22Rv1 (cell line): ENCODE measurements around the gene ZNF786.

Experiments
- H3K27ac ChIP-seq: fragments of 450-650 bp; 2 replicates; pipeline ENCODE4 v1.5.1; 2017
- ZFX ChIP-seq: fragments of 450-650 bp; IDR thresholded peaks from 2 replicates; pipeline ENCODE4 v1.6.1; 2017; ENCODE audit warnings: antibody characterized with exemption, borderline replicate concordance
- TF ChIP-seq, protein P1 (sequence below): fragments of 450-650 bp; IDR thresholded peaks from 2 replicates; pipeline ENCODE4 v1.5.1; 2017; ENCODE audit warnings: mild to moderate bottlenecking

ZNF786 gene

DNA sequence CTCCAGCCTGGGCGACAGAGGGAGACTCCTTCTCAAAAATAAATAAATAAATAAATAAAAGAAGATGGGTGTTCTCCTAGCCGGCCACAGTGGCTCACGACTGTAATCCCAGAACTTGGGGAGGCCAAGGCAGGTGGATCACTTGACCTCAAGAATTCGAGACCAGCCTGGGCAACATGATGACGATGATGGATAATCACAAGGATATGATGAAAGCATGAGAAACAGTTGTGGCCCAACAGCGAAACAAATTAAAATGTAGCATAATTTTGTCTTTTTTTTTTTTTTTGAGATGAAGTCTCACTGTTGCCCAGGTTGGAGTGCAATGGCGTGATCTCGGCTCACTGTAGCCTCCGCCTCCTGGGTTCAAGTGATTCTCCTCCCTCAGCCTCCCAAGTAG lies 12.9 kb downstream of the ZNF786 start:
- no peak overlapping the region for H3K27ac ChIP-seq
- TF ChIP-seq, protein P1, sequence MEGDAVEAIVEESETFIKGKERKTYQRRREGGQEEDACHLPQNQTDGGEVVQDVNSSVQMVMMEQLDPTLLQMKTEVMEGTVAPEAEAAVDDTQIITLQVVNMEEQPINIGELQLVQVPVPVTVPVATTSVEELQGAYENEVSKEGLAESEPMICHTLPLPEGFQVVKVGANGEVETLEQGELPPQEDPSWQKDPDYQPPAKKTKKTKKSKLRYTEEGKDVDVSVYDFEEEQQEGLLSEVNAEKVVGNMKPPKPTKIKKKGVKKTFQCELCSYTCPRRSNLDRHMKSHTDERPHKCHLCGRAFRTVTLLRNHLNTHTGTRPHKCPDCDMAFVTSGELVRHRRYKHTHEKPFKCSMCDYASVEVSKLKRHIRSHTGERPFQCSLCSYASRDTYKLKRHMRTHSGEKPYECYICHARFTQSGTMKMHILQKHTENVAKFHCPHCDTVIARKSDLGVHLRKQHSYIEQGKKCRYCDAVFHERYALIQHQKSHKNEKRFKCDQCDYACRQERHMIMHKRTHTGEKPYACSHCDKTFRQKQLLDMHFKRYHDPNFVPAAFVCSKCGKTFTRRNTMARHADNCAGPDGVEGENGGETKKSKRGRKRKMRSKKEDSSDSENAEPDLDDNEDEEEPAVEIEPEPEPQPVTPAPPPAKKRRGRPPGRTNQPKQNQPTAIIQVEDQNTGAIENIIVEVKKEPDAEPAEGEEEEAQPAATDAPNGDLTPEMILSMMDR = no peak
- no peak for TF ChIP-seq ZFX

- TF ChIP-seq, protein P1 = no peak
- TF ChIP-seq ZFX = no peak
- H3K27ac ChIP-seq = no peak overlapping the region
Measured at GRCh38 chr7:149075286-149075685, 15.2 kb downstream of the ZNF786 start.

DNA sequence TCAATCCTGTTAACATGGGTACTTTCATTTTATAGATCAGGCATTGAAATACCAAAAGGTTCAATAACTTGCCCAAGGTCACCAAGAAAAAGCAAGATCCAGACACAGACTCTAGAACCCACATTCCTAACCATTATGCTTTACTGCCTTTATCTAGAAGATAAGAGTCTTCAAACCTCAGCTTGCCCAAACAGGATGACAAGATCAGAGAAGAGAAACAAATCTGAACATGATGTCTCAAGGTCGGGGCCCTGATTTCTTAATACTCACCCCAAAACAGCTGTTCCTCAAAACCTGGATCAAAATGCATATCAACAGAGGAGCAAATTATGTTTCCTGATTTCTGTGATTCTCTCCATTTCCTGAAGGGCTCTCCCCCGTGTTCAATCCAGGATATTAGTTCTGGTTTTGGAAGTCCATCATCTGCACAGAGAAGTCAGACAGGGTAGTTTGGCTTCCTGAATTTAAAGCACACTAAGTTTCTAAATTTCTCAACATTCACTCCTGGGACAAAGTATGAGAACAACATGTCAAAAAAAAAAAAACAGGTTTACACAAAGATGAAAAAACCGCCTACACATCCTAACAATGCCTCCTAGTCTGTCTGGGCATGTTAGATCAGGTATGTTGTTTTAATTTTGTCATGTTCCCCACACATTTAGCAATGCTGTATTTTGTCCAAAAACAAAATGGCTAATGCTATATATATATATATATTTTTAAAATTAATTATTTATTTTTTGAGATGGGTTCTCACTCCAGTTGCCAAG lies 16.2 kb downstream of the ZNF786 start:
- no peak overlapping the region for H3K27ac ChIP-seq
- no peak for TF ChIP-seq ZFX
- TF ChIP-seq, protein P1 = no peak

DNA sequence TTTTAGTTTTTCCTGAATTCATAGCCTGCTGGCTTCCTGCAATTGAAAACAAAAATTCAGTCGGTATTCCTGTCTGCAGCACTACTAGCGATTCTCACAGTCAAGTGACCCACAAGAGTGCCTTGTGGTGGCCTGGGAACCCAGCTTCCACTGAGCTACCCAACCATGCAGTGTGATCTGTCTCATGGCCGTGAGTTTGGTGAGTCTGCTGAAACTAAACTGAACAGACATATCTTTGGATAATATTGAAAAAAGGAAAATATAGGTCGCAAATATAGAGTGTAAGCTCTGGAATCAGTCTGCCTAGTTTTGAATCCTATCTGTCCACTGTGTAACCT lies 18.1 kb downstream of the ZNF786 start:
- TF ChIP-seq, protein P1 = no peak
- no peak for TF ChIP-seq ZFX
- no peak overlapping the region for H3K27ac ChIP-seq

DNA sequence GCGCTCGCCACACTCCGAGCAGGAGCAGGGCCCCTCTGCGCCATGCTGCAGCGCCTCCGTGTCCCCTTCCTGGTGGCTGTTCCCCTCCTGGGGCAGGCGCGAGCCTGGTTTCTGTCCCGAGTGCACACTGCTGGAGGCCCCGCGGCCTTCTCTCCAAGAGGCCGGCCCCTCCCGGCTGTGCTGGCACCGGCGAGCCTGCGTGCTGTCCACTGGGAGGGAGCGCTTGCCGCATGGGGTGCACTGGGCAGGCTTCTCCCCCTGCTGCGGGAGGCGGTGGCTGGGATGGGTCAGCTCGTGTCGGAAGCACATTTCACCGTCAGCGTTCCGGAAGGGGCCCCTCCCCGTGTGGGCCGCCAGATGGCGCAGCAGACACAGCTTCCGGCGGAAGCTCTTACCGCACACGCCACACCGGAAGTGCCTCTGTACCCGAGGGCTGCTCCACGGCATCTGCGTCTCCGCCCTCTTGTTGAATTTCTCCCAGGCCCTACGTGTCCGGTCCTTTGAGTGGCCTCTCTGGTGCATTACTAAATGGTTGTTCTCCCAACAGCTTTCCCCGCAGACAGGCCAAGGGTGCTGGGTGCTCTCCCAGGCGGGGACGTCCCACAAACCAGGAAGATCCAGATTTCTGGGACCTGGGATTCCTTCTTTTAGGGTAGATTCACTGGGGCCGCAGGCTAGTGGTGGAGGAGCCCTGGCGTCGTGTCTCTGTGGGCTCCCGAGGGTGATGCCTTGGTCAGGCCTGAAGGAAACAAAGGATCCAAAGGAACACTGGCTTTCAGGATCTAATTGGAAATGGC lies 18.7 kb downstream of the ZNF786 start:
- H3K27ac ChIP-seq = no peak overlapping the region

DNA sequence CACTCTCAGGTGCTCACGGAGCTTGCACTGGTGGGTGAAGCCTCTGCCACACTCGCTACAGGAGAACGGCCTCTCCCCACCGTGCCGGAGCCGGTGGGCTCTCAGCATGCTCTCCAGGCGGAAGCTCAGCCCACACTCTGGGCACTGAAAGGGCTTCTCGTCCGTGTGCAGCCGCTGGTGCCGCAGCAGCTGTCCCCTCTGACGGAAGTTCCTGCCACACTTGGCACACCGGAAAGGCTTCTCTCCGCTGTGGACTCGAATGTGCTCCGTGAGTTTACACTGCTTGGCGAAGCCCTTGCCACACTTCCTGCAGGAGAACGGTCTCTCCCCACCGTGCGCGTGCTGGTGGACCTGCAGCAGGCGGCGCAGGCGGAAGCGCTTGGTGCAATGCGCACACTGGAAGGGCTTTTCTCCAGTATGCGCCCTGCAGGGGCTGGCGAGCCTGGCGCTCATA lies 19.3 kb downstream of the ZNF786 start:
- H3K27ac ChIP-seq = no peak overlapping the region
- no peak for TF ChIP-seq ZFX

More for the DNA sequence above, 18.7 kb downstream of the ZNF786 start:
- TF ChIP-seq, protein P1 = peak; percentile 61
- no peak for TF ChIP-seq ZFX

GRCh38 chr7:149070372-149071125 lies 20.0 kb downstream of the ZNF786 start:
- TF ChIP-seq, protein P1 = no peak
- H3K27ac ChIP-seq = no peak overlapping the region
